MM.1S (cell line): ENCODE data around the gene LGALS3BP.

Experiments
- EZH2 ChIP-seq: fragments of 300-600 bp; sonication (generic); optimal IDR thresholded peaks from 2 replicates; pipeline ENCODE3; 2017; ENCODE audit warnings: low read depth, mild to moderate bottlenecking, antibody characterized with exemption, low read length, mixed read lengths
- TF ChIP-seq, protein P1 (sequence below): fragments of 300-600 bp; sonication (generic); IDR thresholded peaks from 2 replicates; pipeline ENCODE4 v1.5.1; 2016; ENCODE audit warnings: antibody characterized with exemption, low read length, mixed read lengths

DNA sequence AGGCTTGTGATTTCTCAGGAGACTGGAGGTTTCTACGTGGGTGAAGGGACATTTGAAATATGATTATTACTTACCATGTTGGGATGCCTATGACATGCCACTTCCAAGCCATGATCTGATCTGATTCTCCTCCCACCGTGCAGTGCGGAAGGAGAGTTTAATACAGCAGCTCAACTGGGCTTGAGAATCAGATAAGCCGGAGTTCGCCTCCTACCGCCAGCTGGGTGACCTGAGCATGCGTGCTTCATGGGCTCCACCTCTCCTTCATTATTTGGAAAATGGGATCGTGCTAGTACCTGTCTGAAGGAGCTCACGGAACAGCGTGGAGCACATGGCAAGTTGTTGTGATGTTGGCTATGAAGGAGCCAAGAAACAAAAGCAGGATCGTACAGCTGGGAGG, 42.2 kb downstream of the LGALS3BP start:
- no peak for TF ChIP-seq EZH2
- TF ChIP-seq, protein P1, sequence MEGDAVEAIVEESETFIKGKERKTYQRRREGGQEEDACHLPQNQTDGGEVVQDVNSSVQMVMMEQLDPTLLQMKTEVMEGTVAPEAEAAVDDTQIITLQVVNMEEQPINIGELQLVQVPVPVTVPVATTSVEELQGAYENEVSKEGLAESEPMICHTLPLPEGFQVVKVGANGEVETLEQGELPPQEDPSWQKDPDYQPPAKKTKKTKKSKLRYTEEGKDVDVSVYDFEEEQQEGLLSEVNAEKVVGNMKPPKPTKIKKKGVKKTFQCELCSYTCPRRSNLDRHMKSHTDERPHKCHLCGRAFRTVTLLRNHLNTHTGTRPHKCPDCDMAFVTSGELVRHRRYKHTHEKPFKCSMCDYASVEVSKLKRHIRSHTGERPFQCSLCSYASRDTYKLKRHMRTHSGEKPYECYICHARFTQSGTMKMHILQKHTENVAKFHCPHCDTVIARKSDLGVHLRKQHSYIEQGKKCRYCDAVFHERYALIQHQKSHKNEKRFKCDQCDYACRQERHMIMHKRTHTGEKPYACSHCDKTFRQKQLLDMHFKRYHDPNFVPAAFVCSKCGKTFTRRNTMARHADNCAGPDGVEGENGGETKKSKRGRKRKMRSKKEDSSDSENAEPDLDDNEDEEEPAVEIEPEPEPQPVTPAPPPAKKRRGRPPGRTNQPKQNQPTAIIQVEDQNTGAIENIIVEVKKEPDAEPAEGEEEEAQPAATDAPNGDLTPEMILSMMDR, result no peak
